DOHH2 (cell line): Measurements from ENCODE around the gene TEX2.

Source experiments
- H3F3A ChIP-seq: fragments of 200-600 bp; sonication (generic), shearing (Covaris generic); 2 replicates; pipeline ENCODE4 v1.6.0; 2016; ENCODE audit warnings: antibody characterized with exemption, mild to moderate bottlenecking; ENCODE audit not compliant: control insufficient read depth, insufficient read depth
- H3K27ac ChIP-seq: fragments of 200-600 bp; sonication (generic); 2 replicates; pipeline ENCODE4 v1.5.1; 2014; ENCODE audit warnings: low read depth, mild to moderate bottlenecking, low read length, moderate library complexity
- H3K27me3 ChIP-seq: fragments of 200-600 bp; sonication (generic); 2 replicates; pipeline ENCODE4 v1.6.1; 2014; ENCODE audit warnings: mild to moderate bottlenecking, low read length, mixed read lengths; ENCODE audit not compliant: control insufficient read depth
- H3K36me3 ChIP-seq: fragments of 200-600 bp; sonication (generic); 2 replicates; pipeline ENCODE4 v1.6.1; 2014; ENCODE audit warnings: mild to moderate bottlenecking, low read length, moderate library complexity, mixed read lengths; ENCODE audit not compliant: control insufficient read depth
- H3K4me1 ChIP-seq: fragments of 200-600 bp; sonication (generic); 2 replicates; pipeline ENCODE4 v1.6.1; 2014; ENCODE audit warnings: mild to moderate bottlenecking, low read length, mixed read lengths; ENCODE audit not compliant: control insufficient read depth
- H3K4me2 ChIP-seq: fragments of 200-600 bp; sonication (generic); 2 replicates; pipeline ENCODE4 v1.6.0; 2014; ENCODE audit warnings: mild to moderate bottlenecking, low read length, moderate library complexity
- H3K4me3 ChIP-seq: fragments of 200-600 bp; sonication (generic); 2 replicates; pipeline ENCODE4 v1.5.1; 2014; ENCODE audit warnings: mild to moderate bottlenecking, low read length, mixed read lengths
- H3K79me2 ChIP-seq: fragments of 200-600 bp; sonication (generic); 2 replicates; pipeline ENCODE4 v1.6.1; 2014; ENCODE audit warnings: mild to moderate bottlenecking, low read length, mixed read lengths; ENCODE audit not compliant: control insufficient read depth
- H3K9me2 ChIP-seq: fragments of 200-600 bp; sonication (generic); replicated peaks from 2 replicates; pipeline ENCODE4 v1.6.1; 2014; ENCODE audit warnings: mild to moderate bottlenecking, low read length, mixed read lengths; ENCODE audit not compliant: control insufficient read depth
- H3K9me3 ChIP-seq: fragments of 200-600 bp; sonication (generic); 2 replicates; pipeline ENCODE4 v1.6.1; 2014; ENCODE audit warnings: antibody characterized with exemption, low read length, mixed read lengths; ENCODE audit not compliant: control insufficient read depth, insufficient read depth
- H4K20me1 ChIP-seq: fragments of 200-600 bp; sonication (generic); 2 replicates; pipeline ENCODE4 v1.6.0; 2014; ENCODE audit warnings: low read depth, mild to moderate bottlenecking, antibody characterized with exemption, low read length, moderate library complexity; ENCODE audit not compliant: control insufficient read depth, insufficient read depth
- CTCF ChIP-seq: fragments of 200-600 bp; sonication (generic); IDR thresholded peaks from one replicate; pipeline ENCODE4 v1.5.1; 2014; ENCODE audit warnings: antibody characterized with exemption, mild to moderate bottlenecking, low read depth, low read length; ENCODE audit not compliant: poor library complexity, severe bottlenecking
- EZH2phosphoT487 ChIP-seq: fragments of 200-600 bp; sonication (generic); IDR thresholded peaks from 2 replicates; pipeline ENCODE4 v1.6.1; 2017; ENCODE audit warnings: borderline replicate concordance, mild to moderate bottlenecking, antibody characterized with exemption, low read length, moderate library complexity, mixed read lengths

Gene TEX2

GRCh38 chr17:64232466-64233262 is 30.4 kb downstream of the TEX2 start:
- Histone ChIP-seq H3K9me3 (no peaks in the 10 kb centered on the region), H4K20me1 (no peaks in the 10 kb centered on the region), H3K36me3 (no peaks in the 10 kb centered on the region), H3F3A (no peaks in the 10 kb centered on the region), H3K4me1 (no peaks in the 10 kb centered on the region), H3K4me3 (no peak overlapping the region), H3K9me2 (no peaks in the 10 kb centered on the region), H3K79me2 (peaks cover 5% of the 10 kb centered on the region), H3K4me2 (no peak overlapping the region), H3K27me3 (no peaks in the 10 kb centered on the region), H3K27ac (no peak overlapping the region)
- TF ChIP-seq CTCF (no peak), EZH2phosphoT487 (no peak)

GRCh38 chr17:64231567-64232141 is 31.4 kb downstream of the TEX2 start:
- no peaks in the 10 kb centered on the region for H3K9me2 ChIP-seq
- no peaks in the 10 kb centered on the region for H4K20me1 ChIP-seq
- H3K27me3 ChIP-seq, result no peaks in the 10 kb centered on the region
- no peak overlapping the region for H3K4me3 ChIP-seq
- peaks cover 5% of the 10 kb centered on the region for H3K79me2 ChIP-seq
- no peaks in the 10 kb centered on the region for H3K4me1 ChIP-seq
- no peak overlapping the region for H3K4me2 ChIP-seq
- H3K9me3 ChIP-seq, result no peaks in the 10 kb centered on the region
- H3K36me3 ChIP-seq, result no peaks in the 10 kb centered on the region
- no peak for TF ChIP-seq CTCF
- no peak for TF ChIP-seq EZH2phosphoT487
- no peaks in the 10 kb centered on the region for H3F3A ChIP-seq
- no peak overlapping the region for H3K27ac ChIP-seq

GRCh38 chr17:64230791-64231408 is 32.2 kb downstream of the TEX2 start:
- Histone ChIP-seq H3K9me3 (no peaks in the 10 kb centered on the region), H3K27ac (no peak overlapping the region), H3K4me2 (no peak overlapping the region), H3K36me3 (no peaks in the 10 kb centered on the region), H3K79me2 (peaks cover 5% of the 10 kb centered on the region), H3K9me2 (no peaks in the 10 kb centered on the region), H3K4me3 (no peak overlapping the region), H4K20me1 (no peaks in the 10 kb centered on the region), H3K27me3 (no peaks in the 10 kb centered on the region), H3K4me1 (no peaks in the 10 kb centered on the region), H3F3A (no peaks in the 10 kb centered on the region)
- TF ChIP-seq EZH2phosphoT487 (no peak), CTCF (no peak)
